Mucosa of rectum (tissue), 2 donors: ENCODE results near the gene STXBP5.
"Not testable (repeated sequence)": the region's sequence is repeated elsewhere in the genome, so short reads cannot be mapped to it uniquely, and the experiment has no call there.

Experiments used
- H3K27ac ChIP-seq, 2 donors: one replicate each; pipeline ENCODE4 v1.7.0; 2013; ENCODE audit warnings: inconsistent platforms in 2 of 2, low read depth in 2 of 2, low read length in 2 of 2
- H3K27me3 ChIP-seq, 2 donors: one replicate each; pipeline ENCODE4 v1.7.0; 2013; ENCODE audit warnings: low read length in 2 of 2; ENCODE audit not compliant: control insufficient read depth in 2 of 2, insufficient read depth in 2 of 2
- H3K36me3 ChIP-seq, 2 donors: one replicate each; pipeline ENCODE4 v1.7.0; 2013; ENCODE audit warnings: low read length in 2 of 2; ENCODE audit not compliant: control insufficient read depth in 2 of 2, insufficient read depth in 2 of 2
- H3K4me1 ChIP-seq, 2 donors: one replicate each; pipeline ENCODE4 v1.7.0; 2013; ENCODE audit warnings: low read length in 2 of 2, mild to moderate bottlenecking in 1 of 2; ENCODE audit not compliant: control insufficient read depth in 2 of 2, insufficient read depth in 2 of 2
- H3K4me3 ChIP-seq, 2 donors: one replicate each; pipeline ENCODE4 v1.7.0; 2013; ENCODE audit warnings: low read length in 2 of 2
- H3K9ac ChIP-seq, 2 donors: one replicate each; pipeline ENCODE4 v1.7.0; 2013; ENCODE audit warnings: low read length in 2 of 2, low read depth in 1 of 2, mild to moderate bottlenecking in 1 of 2
- H3K9me3 ChIP-seq, 2 donors: one replicate each; pipeline ENCODE4 v1.7.0; 2013; ENCODE audit warnings: low read length in 2 of 2; ENCODE audit not compliant: control insufficient read depth in 2 of 2
- donor health status: healthy.
- donor health status: Normal muscosa, but diverticular disease.

Gene STXBP5

DNA sequence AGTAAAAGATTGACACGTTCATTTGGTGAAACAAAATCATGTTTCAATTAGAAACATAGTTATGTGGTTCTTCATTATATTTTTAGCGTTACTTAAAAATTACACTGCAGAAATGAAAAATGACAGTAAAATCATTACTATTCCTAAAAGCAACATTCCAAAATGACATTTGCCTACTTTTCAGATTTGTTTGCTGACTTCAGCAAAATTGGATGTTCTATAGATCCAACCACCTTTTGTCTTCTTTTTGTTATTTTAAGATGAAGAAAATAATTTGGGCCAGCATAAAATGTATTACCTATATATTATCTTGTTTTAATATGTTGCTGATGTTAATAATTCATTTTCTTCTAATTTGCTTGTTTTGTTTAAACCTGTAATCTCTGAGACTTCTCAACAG lies 30.5 kb downstream of the STXBP5 start:
- Histone ChIP-seq H3K36me3 (peaks cover 3 to 21% of the 10 kb centered on the region in 2 donors), H3K4me3 (no peak overlapping the region), H3K9ac (no peak overlapping the region), H3K4me1 (no peaks in the 10 kb centered on the region), H3K27me3 (no peaks in the 10 kb centered on the region), H3K9me3 (no peaks in the 10 kb centered on the region), H3K27ac (no peak overlapping the region)

GRCh38 chr6:147238164-147238563 lies 33.9 kb downstream of the STXBP5 start:
- no peaks in the 10 kb centered on the region for H3K4me1 ChIP-seq
- H3K27ac ChIP-seq: no peak overlapping the region
- no peak overlapping the region for H3K4me3 ChIP-seq
- H3K27me3 ChIP-seq: no peaks in the 10 kb centered on the region
- H3K36me3 ChIP-seq: peaks cover 5 to 35% of the 10 kb centered on the region in 2 donors
- no peaks in the 10 kb centered on the region for H3K9me3 ChIP-seq
- H3K9ac ChIP-seq: no peak overlapping the region

DNA sequence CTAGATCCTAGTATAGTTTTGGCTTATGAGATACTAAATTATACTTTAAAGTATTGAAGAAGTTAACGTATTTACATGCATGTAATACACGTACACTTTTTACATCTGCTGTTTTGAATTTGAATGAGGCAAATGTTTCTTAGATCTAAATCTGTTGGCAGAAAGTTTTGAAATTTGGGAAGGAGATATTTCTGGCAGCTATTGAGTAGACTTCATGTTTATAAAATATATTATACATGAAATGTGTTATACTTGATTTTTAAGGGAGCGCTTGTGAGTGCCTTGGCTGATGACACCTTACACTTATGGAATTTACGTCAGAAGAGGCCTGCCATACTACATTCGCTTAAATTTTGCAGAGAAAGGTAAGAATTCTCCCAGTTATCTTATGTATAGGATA lies 34.7 kb downstream of the STXBP5 start:
- Histone ChIP-seq H3K4me1 (no peaks in the 10 kb centered on the region), H3K4me3 (no peak overlapping the region), H3K27ac (no peak overlapping the region), H3K9ac (no peak overlapping the region), H3K9me3 (no peaks in the 10 kb centered on the region), H3K36me3 (peaks cover 5 to 35% of the 10 kb centered on the region in 2 donors), H3K27me3 (no peaks in the 10 kb centered on the region)

DNA sequence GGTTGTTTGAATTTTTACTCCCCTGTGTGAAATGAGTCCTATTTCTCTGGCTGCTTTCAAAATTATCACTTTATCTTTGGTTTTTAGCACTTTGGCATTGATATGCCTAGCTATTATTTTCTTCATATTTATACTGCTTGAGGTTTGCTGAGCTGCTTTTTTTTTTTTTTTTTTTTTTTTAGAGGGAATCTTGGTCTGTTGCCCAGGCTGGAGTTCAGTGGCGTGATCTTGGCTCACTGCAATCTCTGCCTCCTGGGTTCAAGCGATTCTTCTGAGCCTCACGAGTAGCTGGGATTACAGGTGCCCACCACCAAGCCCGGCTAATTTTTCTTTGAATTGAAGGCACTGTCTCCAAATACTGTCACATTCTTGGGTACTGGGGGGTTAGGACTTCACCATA lies 40.6 kb downstream of the STXBP5 start:
- no peaks in the 10 kb centered on the region for H3K4me1 ChIP-seq
- no peaks in the 10 kb centered on the region for H3K9me3 ChIP-seq
- H3K27ac ChIP-seq: no peak overlapping the region
- H3K4me3 ChIP-seq: no peak overlapping the region
- peaks cover 17 to 20% of the 10 kb centered on the region in 2 donors for H3K36me3 ChIP-seq
- no peak overlapping the region for H3K9ac ChIP-seq
- no peaks in the 10 kb centered on the region for H3K27me3 ChIP-seq

- Histone ChIP-seq H3K27ac (no peak overlapping the region), H3K9me3 (no peaks in the 10 kb centered on the region), H3K4me3 (no peak overlapping the region), H3K27me3 (no peaks in the 10 kb centered on the region), H3K9ac (no peak overlapping the region), H3K36me3 (peaks cover 17 to 18% of the 10 kb centered on the region in 2 donors), H3K4me1 (no peaks in the 10 kb centered on the region)
Measured at GRCh38 chr6:147245693-147246092, 41.5 kb downstream of the STXBP5 start.

- Histone ChIP-seq H3K4me1 (no peaks in the 10 kb centered on the region), H3K27ac (no peak overlapping the region), H3K27me3 (no peaks in the 10 kb centered on the region), H3K9ac (no peak overlapping the region), H3K4me3 (no peak overlapping the region), H3K9me3 (peaks cover 0 to 2% of the 10 kb centered on the region in 2 donors), H3K36me3 (peaks cover 16 to 26% of the 10 kb centered on the region in 2 donors)
Measured at GRCh38 chr6:147246853-147247635, 42.8 kb downstream of the STXBP5 start.

- no peak overlapping the region for H3K9ac ChIP-seq
- H3K4me3 ChIP-seq: no peak overlapping the region
- H3K4me1 ChIP-seq: no peaks in the 10 kb centered on the region
- H3K27ac ChIP-seq: no peak overlapping the region
- H3K9me3 ChIP-seq: peaks cover 0 to 2% of the 10 kb centered on the region in 2 donors
- H3K36me3 ChIP-seq: peaks cover 11 to 26% of the 10 kb centered on the region in 2 donors
- no peaks in the 10 kb centered on the region for H3K27me3 ChIP-seq
Measured at GRCh38 chr6:147248859-147249258, 44.6 kb downstream of the STXBP5 start.

GRCh38 chr6:147251072-147251471 lies 46.9 kb downstream of the STXBP5 start:
- H3K4me3 ChIP-seq: no peak overlapping the region
- H3K9me3 ChIP-seq: peaks cover 0 to 2% of the 10 kb centered on the region in 2 donors
- H3K4me1 ChIP-seq: no peaks in the 10 kb centered on the region
- no peaks in the 10 kb centered on the region for H3K27me3 ChIP-seq
- no peak overlapping the region for H3K9ac ChIP-seq
- peaks cover 5 to 21% of the 10 kb centered on the region in 2 donors for H3K36me3 ChIP-seq
- no peak overlapping the region for H3K27ac ChIP-seq

DNA sequence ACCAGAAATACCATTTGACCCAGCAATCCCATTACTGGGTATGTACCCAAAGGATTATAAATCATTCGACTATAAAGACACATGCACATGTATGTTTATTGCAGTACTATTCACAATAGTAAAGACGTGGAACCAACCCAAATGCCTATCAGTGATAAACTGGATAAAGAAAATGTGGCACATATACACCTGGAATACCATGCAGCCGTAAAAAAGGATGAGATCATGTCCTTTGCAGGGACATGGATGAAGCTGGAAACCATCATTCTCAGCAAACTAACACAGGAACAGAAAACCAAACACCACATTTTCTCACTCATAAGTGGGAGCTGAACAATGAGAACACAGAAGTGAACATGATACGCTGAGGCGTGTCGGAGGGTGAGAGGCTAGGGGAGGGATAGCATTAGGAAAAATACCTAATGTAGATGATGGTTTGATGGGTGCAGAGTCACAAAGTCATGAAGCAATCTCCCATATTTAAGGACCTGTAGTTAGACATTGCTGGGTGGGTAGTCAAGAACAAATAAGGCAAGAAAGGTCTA lies 50.8 kb downstream of the STXBP5 start:
- peaks cover 5 to 12% of the 10 kb centered on the region in 2 donors for H3K36me3 ChIP-seq
- not testable (repeated sequence) for H3K9ac ChIP-seq, H3K4me3 ChIP-seq, H3K4me1 ChIP-seq, H3K27me3 ChIP-seq, H3K9me3 ChIP-seq, H3K27ac ChIP-seq

GRCh38 chr6:147255948-147256674 lies 51.9 kb downstream of the STXBP5 start:
- no peaks in the 10 kb centered on the region for H3K4me1 ChIP-seq
- no peak overlapping the region for H3K27ac ChIP-seq
- no peak overlapping the region for H3K9ac ChIP-seq
- peaks cover 2 to 8% of the 10 kb centered on the region in 2 donors for H3K36me3 ChIP-seq
- no peaks in the 10 kb centered on the region for H3K27me3 ChIP-seq
- H3K9me3 ChIP-seq: peaks cover 0 to under 1% of the 10 kb centered on the region in 2 donors
- no peak overlapping the region for H3K4me3 ChIP-seq
